H1 (cell line): ENCODE measurements around the gene TMEM14C. TPM values are rescaled to one million over a fixed set of nuclear protein-coding genes. Genes with fewer than 3 reads are reported as not detected.

Source experiments
- CTCF ChIA-PET: fragments of 300-600 bp; sonication (Branson Sonifier 250); formaldehyde crosslinking; loops from one replicate; lab custom pipeline; 2021; ENCODE audit not compliant: partially characterized antibody; lab: Charles Lee
- POLR2A ChIA-PET: fragments of 300-600 bp; sonication (Branson Sonifier 250); formaldehyde crosslinking; loops from one replicate; lab custom pipeline; 2021; ENCODE audit warnings: inconsistent platforms; ENCODE audit not compliant: partially characterized antibody; lab: Charles Lee
- DNase-seq, 2 experiments: peaks; one replicate each; pipeline versions ENCODE4 v3.0.0 to v3.0.0-alpha.2; 2010 to 2022; ENCODE audit warnings: low spot score in 2 of 2, low read depth in 1 of 2, mixed read lengths in 1 of 2
- FAIRE-seq: peaks from 2 replicates; lab custom pipeline; 2011; peaks lifted over from hg19 to GRCh38; lab: Jason Lieb, UNC
- H2AFZ ChIP-seq: 2 replicates; pipeline ENCODE4 v1.8.1; 2012; ENCODE audit warnings: low read length, inconsistent platforms
- H2AK5ac ChIP-seq: 2 replicates; pipeline ENCODE4 v1.6.1; 2013; ENCODE audit warnings: low read depth, low read length
- H2BK120ac ChIP-seq: replicated peaks from 2 replicates; pipeline ENCODE3; 2013; ENCODE audit warnings: low read depth, low read length, inconsistent platforms
- H2BK12ac ChIP-seq: 2 replicates; pipeline ENCODE4 v1.6.1; 2013; ENCODE audit warnings: low read depth, low read length
- H2BK15ac ChIP-seq: 2 replicates; pipeline ENCODE4 v1.6.1; 2013; ENCODE audit warnings: low read length
- H2BK20ac ChIP-seq: 2 replicates; pipeline ENCODE4 v1.6.1; 2013; ENCODE audit warnings: low read length
- H2BK5ac ChIP-seq: 2 replicates; pipeline ENCODE4 v1.6.1; 2013; ENCODE audit warnings: low read depth, low read length
- H3K14ac ChIP-seq: 2 replicates; pipeline ENCODE4 v1.6.1; 2013; ENCODE audit warnings: inconsistent platforms; ENCODE audit not compliant: insufficient read length
- H3K18ac ChIP-seq: 2 replicates; pipeline ENCODE4 v1.6.1; 2013; ENCODE audit warnings: low read length; ENCODE audit errors: extremely low read depth
- H3K23ac ChIP-seq: 2 replicates; pipeline ENCODE4 v1.6.1; 2013; ENCODE audit warnings: inconsistent platforms; ENCODE audit not compliant: insufficient read length
- H3K23me2 ChIP-seq: 2 replicates; pipeline ENCODE4 v1.6.1; 2013; ENCODE audit warnings: low read depth, low read length
- H3K27ac ChIP-seq: 2 replicates; pipeline ENCODE4 v1.6.1; 2011; ENCODE audit warnings: low read depth, low read length, inconsistent platforms
- H3K27me3 ChIP-seq, 4 experiments: replicated peaks in 1 of 4; 1 replicate in 1 of 4; 2 replicates in 3 of 4; pipeline versions ENCODE4 v1.6.1 to v1.8.1; 2011 to 2013; ENCODE audit warnings: low read length in 3 of 4, mild to moderate bottlenecking in 3 of 4, inconsistent platforms in 2 of 4, mixed read lengths in 2 of 4, moderate library complexity in 1 of 4; ENCODE audit not compliant: control insufficient read depth in 3 of 4, insufficient read depth in 3 of 4; ENCODE audit errors: extremely low read depth in 1 of 4
- H3K36me3 ChIP-seq, 4 experiments: 2 replicates each; pipeline versions ENCODE4 v1.6.1 to v1.8.1; 2011 to 2013; ENCODE audit warnings: mild to moderate bottlenecking in 4 of 4, low read length in 3 of 4, moderate library complexity in 2 of 4, control low read depth in 1 of 4, inconsistent platforms in 1 of 4; ENCODE audit not compliant: insufficient read depth in 4 of 4, control insufficient read depth in 2 of 4
- H3K4ac ChIP-seq: replicated peaks from 2 replicates; pipeline ENCODE3; 2013; ENCODE audit warnings: low read length, low read depth, mixed read lengths, inconsistent platforms; ENCODE audit not compliant: insufficient read length
- H3K4me1 ChIP-seq, 4 experiments: replicated peaks in 1 of 4; 1 replicate in 1 of 4; 2 replicates in 3 of 4; pipeline versions ENCODE4 v1.6.1 to v1.8.1; 2011 to 2013; ENCODE audit warnings: low read length in 3 of 4, inconsistent platforms in 2 of 4, mixed read lengths in 1 of 4; ENCODE audit not compliant: insufficient read depth in 4 of 4, control insufficient read depth in 3 of 4
- H3K4me2 ChIP-seq, 2 experiments: 2 replicates each; pipeline versions ENCODE4 v1.6.1 to v1.8.1; 2011 to 2013; ENCODE audit warnings: low read depth in 2 of 2, low read length in 2 of 2, control low read depth in 1 of 2, inconsistent platforms in 1 of 2, mild to moderate bottlenecking in 1 of 2; ENCODE audit not compliant: insufficient read depth in 1 of 2
- H3K4me3 ChIP-seq, 4 experiments: fragments of 200-600, 300-600 bp in 1 of 4; sonication (generic), shearing (Covaris generic), sonication (Bioruptor Twin) in 1 of 4; 2 replicates each; pipeline versions ENCODE4 v1.5.1 to v1.8.1; 2011 to 2016; ENCODE audit warnings: low read length in 4 of 4, low read depth in 3 of 4, control low read depth in 2 of 4, inconsistent platforms in 2 of 4, mild to moderate bottlenecking in 2 of 4, mixed read lengths in 1 of 4, moderate library complexity in 1 of 4; ENCODE audit not compliant: insufficient read depth in 2 of 4; ENCODE audit errors: extremely low read depth in 1 of 4
- H3K56ac ChIP-seq: replicated peaks from 2 replicates; pipeline ENCODE3; 2013; ENCODE audit warnings: low read depth, mild to moderate bottlenecking, mixed read lengths, low read length, inconsistent platforms; ENCODE audit not compliant: insufficient read length
- H3K79me1 ChIP-seq: 2 replicates; pipeline ENCODE4 v1.6.1; 2013; ENCODE audit warnings: low read depth, low read length, control low read depth
- H3K79me2 ChIP-seq, 2 experiments: 2 replicates each; pipeline versions ENCODE4 v1.6.1 to v1.8.1; 2012 to 2013; ENCODE audit warnings: low read length in 2 of 2, mild to moderate bottlenecking in 2 of 2, inconsistent platforms in 1 of 2; ENCODE audit not compliant: insufficient read depth in 2 of 2, control insufficient read depth in 1 of 2
- H3K9ac ChIP-seq, 4 experiments: replicated peaks in 1 of 4; 1 replicate in 1 of 4; 2 replicates in 3 of 4; pipeline versions ENCODE4 v1.6.1 to v1.8.1; 2011 to 2013; ENCODE audit warnings: low read depth in 3 of 4, low read length in 3 of 4, control low read depth in 2 of 4, mild to moderate bottlenecking in 2 of 4, moderate library complexity in 2 of 4, inconsistent platforms in 1 of 4; ENCODE audit errors: extremely low read depth in 1 of 4
- H3K9me3 ChIP-seq, 2 experiments: 2 replicates each; pipeline versions ENCODE4 v1.6.1 to v1.8.1; 2012 to 2013; ENCODE audit warnings: mild to moderate bottlenecking in 2 of 2, moderate library complexity in 2 of 2, control low read depth in 1 of 2, inconsistent platforms in 1 of 2, low read depth in 1 of 2, low read length in 1 of 2, mixed read lengths in 1 of 2; ENCODE audit not compliant: insufficient read depth in 2 of 2
- H4K20me1 ChIP-seq, 2 experiments: replicated peaks in 1 of 2; 2 replicates each; pipeline versions ENCODE3 to v1.8.1; 2011 to 2013; ENCODE audit warnings: inconsistent platforms in 2 of 2, low read length in 2 of 2, mild to moderate bottlenecking in 1 of 2; ENCODE audit not compliant: insufficient read depth in 2 of 2, control insufficient read depth in 1 of 2
- H4K5ac ChIP-seq: 2 replicates; pipeline ENCODE4 v1.6.1; 2013; ENCODE audit warnings: low read length, low read depth, mixed read lengths, inconsistent platforms; ENCODE audit not compliant: insufficient read length
- H4K8ac ChIP-seq: 2 replicates; pipeline ENCODE4 v1.8.0; 2013; ENCODE audit warnings: mild to moderate bottlenecking, moderate library complexity, low read length, inconsistent platforms; ENCODE audit not compliant: insufficient read depth; ENCODE audit errors: extremely low read depth
- H4K91ac ChIP-seq: replicated peaks from 2 replicates; pipeline ENCODE3; 2013; ENCODE audit warnings: low read length, mixed read lengths, inconsistent platforms; ENCODE audit not compliant: insufficient read length
- WGBS, 2 experiments: shearing (Covaris generic) in 1 of 2; methylation state at CpG; one replicate each; pipeline versions ENCODE4 v1.1.6 to v1.1.7; 2013 to 2015; ENCODE audit warnings: low lambda C conversion rate in 2 of 2, mixed read lengths in 2 of 2, inconsistent platforms in 1 of 2, low coverage in 1 of 2, missing lambda C conversion rate in 1 of 2; ENCODE audit not compliant: insufficient replicate concordance in 2 of 2, insufficient coverage in 1 of 2, insufficient read length in 1 of 2; ENCODE audit errors: extremely low coverage in 1 of 2, missing lambda C conversion rate in 1 of 2; 5-methylcytosine and 5-hydroxymethylcytosine counted together
- polyA plus RNA-seq, 7 experiments: library from polyadenylated mRNA; depleted of rRNA in 3 of 7; stranded (reverse) in 5 of 7; unstranded in 2 of 7; fragments of >200 nt in 5 of 7; fragments of 200-250 nt in 2 of 7; gene quantifications; 1 replicate in 5 of 7; 2 replicates in 1 of 7; 4 replicates in 1 of 7; pipeline versions ENCODE4 v1.2.1 to v1.2.3, GENCODE V29; 2011 to 2013; ENCODE audit warnings: missing spikeins in 2 of 7, mixed read lengths in 2 of 7
- total RNA-seq: library from RNA; stranded (reverse); fragmentation: NEBNext Ultra II Directional; extraction: Animal tissue kit (Norgen Biotek cat#: 25700); gene quantifications from 2 replicates; pipeline ENCODE4 v1.2.1, GENCODE V29; 2021
- TF ChIP-seq, protein P1 (sequence below): IDR thresholded peaks from 2 replicates; pipeline ENCODE4 v1.6.1; 2011; ENCODE audit warnings: low read depth, mild to moderate bottlenecking, low read length; ENCODE audit not compliant: insufficient read depth

TMEM14C gene
- total and polyA plus RNA-seq, 2 of the 8 experiments (the other 6 are each of a cell fraction or from before 2014, with no cell fraction given) = 116 to 157 TPM

- Histone ChIP-seq H3K18ac (no peak overlapping the region), H3K4me1 (no peaks in the 10 kb centered on the region; a peak in 1 of 7 replicates), H2BK5ac (no peak overlapping the region), H3K4me2 (no peak overlapping the region), H3K79me1 (no peaks in the 10 kb centered on the region), H3K23ac (no peak overlapping the region), H3K23me2 (peaks cover 4% of the 10 kb centered on the region; the same call in 1 of the 2 replicates), H4K5ac (no peak overlapping the region), H2BK120ac (no peak overlapping the region), H4K91ac (no peak overlapping the region), H3K4ac (no peak overlapping the region), H3K9me3 (no peaks in the 10 kb centered on the region), H3K79me2 (peaks cover 4 to 9% of the 10 kb centered on the region in 2 experiments), H4K8ac (no peak overlapping the region), H3K36me3 (peaks cover 0 to 3% (median 0%) of the 10 kb centered on the region in 4 experiments; a peak in 1 of 8 replicates), H2BK15ac (no peak overlapping the region), H3K27ac (no peak overlapping the region), H2BK20ac (no peak overlapping the region), H3K9ac (no peak overlapping the region), H2BK12ac (no peak overlapping the region), H2AFZ (no peak overlapping the region), H3K27me3 (no peaks in the 10 kb centered on the region; a peak in 1 of 7 replicates), H4K20me1 (no peaks in the 10 kb centered on the region), H2AK5ac (no peak overlapping the region), H3K14ac (no peak overlapping the region), H3K56ac (no peak overlapping the region), H3K4me3 (no peak overlapping the region)
- WGBS, 2 experiments = 89% methylated on average over 6 of the region's 6 CpGs; no CpG with 5 or more reads in 1 of the 2 experiments
- no peak for FAIRE-seq
- POLR2A ChIA-PET = interaction anchor here (1.2 to 2.9 kb wide), 3 partner anchors 10 to 21 kb away, joined by 3 to 15 read pairs (median 5); partner anchors contain the start of gene TMEM14C
- no peak for DNase-seq
- TF ChIP-seq, protein P1, sequence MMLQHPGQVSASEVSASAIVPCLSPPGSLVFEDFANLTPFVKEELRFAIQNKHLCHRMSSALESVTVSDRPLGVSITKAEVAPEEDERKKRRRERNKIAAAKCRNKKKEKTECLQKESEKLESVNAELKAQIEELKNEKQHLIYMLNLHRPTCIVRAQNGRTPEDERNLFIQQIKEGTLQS = no peak
- CTCF ChIA-PET = interaction anchor here (1.4 kb wide), 1 partner anchor 19 kb away, joined by 3 read pairs; no protein-coding TSS in a partner anchor
Measured at GRCh38 chr6:10743515-10743914, 20.6 kb downstream of the TMEM14C start.
